Natural killer cell treated with Interleukin-12 subunit alpha and Interleukin-12 subunit beta and Interleukin-15 and Interleukin-18, amount 100 ng/mL, for 72 hours (primary cell): ENCODE data around the gene KLC1. TPM values are rescaled to one million over a fixed set of nuclear protein-coding genes. Genes with fewer than 3 reads are reported as not detected.
"Not testable (repeated sequence)": the region's sequence is repeated elsewhere in the genome, so short reads cannot be mapped to it uniquely, and the experiment has no call there.

ENCODE experiments used
- ATAC-seq, 2 donors: fragments of 150-1000 bp; cut with Tn5 transposase in 1 of 2; sonication (Bioruptor Pico), chemical (Tn5 transposase) in 1 of 2; 2 replicates each; pipeline ENCODE4 v1.10.0; 2021
- DNase-seq: peaks from one replicate; pipeline ENCODE4 v3.0.0; 2022; ENCODE audit warnings: low spot score
- H3K27ac Mint-ChIP-seq, 2 donors: 1 replicate in 1 of 2; 2 replicates in 1 of 2; pipeline ENCODE4 v1.8.0; 2022; ENCODE audit warnings: mixed read lengths in 2 of 2, mild to moderate bottlenecking in 1 of 2, moderate library complexity in 1 of 2
- H3K27me3 Mint-ChIP-seq, 2 donors: 1 replicate in 1 of 2; 2 replicates in 1 of 2; pipeline ENCODE4 v1.8.0; 2022; ENCODE audit warnings: mixed read lengths in 2 of 2
- H3K36me3 Mint-ChIP-seq: one replicate; pipeline ENCODE4 v1.8.0; 2022; ENCODE audit warnings: mixed read lengths
- H3K4me1 Mint-ChIP-seq, 2 donors: 1 replicate in 1 of 2; 2 replicates in 1 of 2; pipeline ENCODE4 v1.8.0; 2022; ENCODE audit warnings: low read depth in 2 of 2, mixed read lengths in 2 of 2, mild to moderate bottlenecking in 1 of 2
- H3K4me3 Mint-ChIP-seq: one replicate; pipeline ENCODE4 v1.8.0; 2022; ENCODE audit warnings: mixed read lengths
- H3K9me3 Mint-ChIP-seq: 2 replicates; pipeline ENCODE4 v1.8.0; 2022; ENCODE audit warnings: mixed read lengths
- total RNA-seq, 2 donors: library from RNA; stranded (reverse); gene quantifications; one replicate each; pipeline ENCODE4 v1.2.3, GENCODE V29; 2022

Gene KLC1
- total RNA-seq, 2 donors from 2014 or later = 150 to 189 TPM

- Mint-ChIP-seq H3K27me3 (no peaks in the 10 kb centered on the region), H3K4me3 (peak overlapping the region; percentile 85), H3K4me1 (peaks cover 28 to 31% of the 10 kb centered on the region in 2 donors), H3K27ac (peak overlapping the region in 1 of 2 donors; percentile 73), H3K9me3 (no peaks in the 10 kb centered on the region), H3K36me3 (no peaks in the 10 kb centered on the region)
- ATAC-seq (peak; percentile 70 to 74), DNase-seq (peak; percentile 72)
Observed at GRCh38 chr14:103629503-103630121, 601 bp downstream of the KLC1 start.

GRCh38 chr14:103630364-103631108 is 1.5 kb downstream of the KLC1 start:
- DNase-seq = no peak
- Mint-ChIP-seq H3K36me3 (no peaks in the 10 kb centered on the region), H3K4me3 (peak overlapping the region; percentile 85), H3K9me3 (no peaks in the 10 kb centered on the region), H3K27ac (peak overlapping the region in 1 of 2 donors; percentile 73), H3K4me1 (peaks cover 30 to 32% of the 10 kb centered on the region in 2 donors), H3K27me3 (no peaks in the 10 kb centered on the region)
- no peak for ATAC-seq

GRCh38 chr14:103633391-103633790 is 4.4 kb downstream of the KLC1 start:
- H3K4me3 Mint-ChIP-seq = no peak overlapping the region
- no peaks in the 10 kb centered on the region for H3K27me3 Mint-ChIP-seq
- ATAC-seq (no peak), DNase-seq (no peak)
- H3K36me3 Mint-ChIP-seq = no peaks in the 10 kb centered on the region
- H3K9me3 Mint-ChIP-seq = no peaks in the 10 kb centered on the region
- H3K27ac Mint-ChIP-seq = no peak overlapping the region
- peaks cover 37 to 45% of the 10 kb centered on the region in 2 donors for H3K4me1 Mint-ChIP-seq

GRCh38 chr14:103634156-103634555 is 5.1 kb downstream of the KLC1 start:
- ATAC-seq = no peak
- peaks cover 41 to 49% of the 10 kb centered on the region in 2 donors for H3K4me1 Mint-ChIP-seq
- peak overlapping the region; percentile 22 for H3K4me3 Mint-ChIP-seq
- H3K9me3 Mint-ChIP-seq = no peaks in the 10 kb centered on the region
- no peak overlapping the region for H3K27ac Mint-ChIP-seq
- no peaks in the 10 kb centered on the region for H3K36me3 Mint-ChIP-seq
- no peaks in the 10 kb centered on the region for H3K27me3 Mint-ChIP-seq
- no peak for DNase-seq

- H3K9me3 Mint-ChIP-seq = no peaks in the 10 kb centered on the region
- H3K27ac Mint-ChIP-seq = peak overlapping the region in 1 of 2 donors; percentile 51
- DNase-seq = no peak
- peak; percentile 63 to 68 for ATAC-seq
- no peaks in the 10 kb centered on the region for H3K27me3 Mint-ChIP-seq
- H3K36me3 Mint-ChIP-seq = no peaks in the 10 kb centered on the region
- no peak overlapping the region for H3K4me3 Mint-ChIP-seq
- peaks cover 39 to 41% of the 10 kb centered on the region in 2 donors for H3K4me1 Mint-ChIP-seq
Observed at GRCh38 chr14:103638594-103638993, 9.6 kb downstream of the KLC1 start.

GRCh38 chr14:103641161-103641560 is 12.2 kb downstream of the KLC1 start:
- H3K9me3 Mint-ChIP-seq = no peaks in the 10 kb centered on the region
- ATAC-seq (no peak), DNase-seq (no peak)
- no peak overlapping the region for H3K27ac Mint-ChIP-seq
- peaks cover 22 to 29% of the 10 kb centered on the region in 2 donors for H3K4me1 Mint-ChIP-seq
- H3K4me3 Mint-ChIP-seq = no peak overlapping the region
- no peaks in the 10 kb centered on the region for H3K27me3 Mint-ChIP-seq
- H3K36me3 Mint-ChIP-seq = no peaks in the 10 kb centered on the region

- H3K9me3 Mint-ChIP-seq = no peaks in the 10 kb centered on the region
- no peak overlapping the region for H3K4me3 Mint-ChIP-seq
- no peaks in the 10 kb centered on the region for H3K27me3 Mint-ChIP-seq
- H3K27ac Mint-ChIP-seq = no peak overlapping the region
- DNase-seq (no peak), ATAC-seq (no peak)
- H3K36me3 Mint-ChIP-seq = no peaks in the 10 kb centered on the region
- H3K4me1 Mint-ChIP-seq = peaks cover 6 to 22% of the 10 kb centered on the region in 2 donors
Observed at GRCh38 chr14:103646189-103646588, 17.2 kb downstream of the KLC1 start.

- Mint-ChIP-seq H3K4me3 (no peak overlapping the region), H3K9me3 (no peaks in the 10 kb centered on the region), H3K27ac (no peak overlapping the region), H3K36me3 (no peaks in the 10 kb centered on the region), H3K27me3 (no peaks in the 10 kb centered on the region), H3K4me1 (peaks cover 11 to 29% of the 10 kb centered on the region in 2 donors)
- no peak for DNase-seq
- no peak for ATAC-seq
Observed at GRCh38 chr14:103649001-103649400, 20.0 kb downstream of the KLC1 start.

GRCh38 chr14:103650213-103650612 is 21.2 kb downstream of the KLC1 start:
- no peaks in the 10 kb centered on the region for H3K9me3 Mint-ChIP-seq
- DNase-seq = no peak
- H3K4me3 Mint-ChIP-seq = no peak overlapping the region
- H3K36me3 Mint-ChIP-seq = peaks cover 8% of the 10 kb centered on the region
- no peaks in the 10 kb centered on the region for H3K27me3 Mint-ChIP-seq
- ATAC-seq = no peak
- H3K4me1 Mint-ChIP-seq = peaks cover 7 to 34% of the 10 kb centered on the region in 2 donors
- no peak overlapping the region for H3K27ac Mint-ChIP-seq

GRCh38 chr14:103651585-103651984 is 22.6 kb downstream of the KLC1 start:
- DNase-seq (no peak), ATAC-seq (no peak)
- peaks cover 11% of the 10 kb centered on the region for H3K36me3 Mint-ChIP-seq
- H3K4me3 Mint-ChIP-seq = no peak overlapping the region
- peak overlapping the region in 1 of 2 donors; percentile 14 for H3K27ac Mint-ChIP-seq
- H3K9me3 Mint-ChIP-seq = no peaks in the 10 kb centered on the region
- H3K4me1 Mint-ChIP-seq = peaks cover 9 to 31% of the 10 kb centered on the region in 2 donors
- H3K27me3 Mint-ChIP-seq = no peaks in the 10 kb centered on the region

- Mint-ChIP-seq H3K4me1 (peaks cover 10 to 28% of the 10 kb centered on the region in 2 donors), H3K36me3 (peaks cover 12% of the 10 kb centered on the region), H3K27ac (no peak overlapping the region), H3K4me3 (no peak overlapping the region), H3K9me3 (no peaks in the 10 kb centered on the region), H3K27me3 (no peaks in the 10 kb centered on the region)
- ATAC-seq = no peak
- DNase-seq = no peak
Observed at GRCh38 chr14:103652806-103653205, 23.8 kb downstream of the KLC1 start.

- H3K4me3 Mint-ChIP-seq, H3K27me3 Mint-ChIP-seq, H3K9me3 Mint-ChIP-seq, DNase-seq, ATAC-seq: not testable (repeated sequence)
- H3K36me3 Mint-ChIP-seq = peaks cover 12% of the 10 kb centered on the region
- peak overlapping the region; percentile 9 to 88 for H3K27ac Mint-ChIP-seq
- H3K4me1 Mint-ChIP-seq = peaks cover 10 to 31% of the 10 kb centered on the region in 2 donors
Observed at GRCh38 chr14:103653336-103653735, 24.3 kb downstream of the KLC1 start.

GRCh38 chr14:103653805-103654204 is 24.8 kb downstream of the KLC1 start:
- no peaks in the 10 kb centered on the region for H3K9me3 Mint-ChIP-seq
- no peak for DNase-seq
- peak overlapping the region; percentile 9 to 88 for H3K27ac Mint-ChIP-seq
- H3K27me3 Mint-ChIP-seq = no peaks in the 10 kb centered on the region
- H3K4me3 Mint-ChIP-seq = no peak overlapping the region
- peak in 1 of 2 donors; percentile 64 for ATAC-seq
- peaks cover 12% of the 10 kb centered on the region for H3K36me3 Mint-ChIP-seq
- peaks cover 10 to 31% of the 10 kb centered on the region in 2 donors for H3K4me1 Mint-ChIP-seq

GRCh38 chr14:103654619-103655018 is 25.6 kb downstream of the KLC1 start:
- H3K4me1 Mint-ChIP-seq = peaks cover 10 to 31% of the 10 kb centered on the region in 2 donors
- DNase-seq = no peak
- H3K9me3 Mint-ChIP-seq = no peaks in the 10 kb centered on the region
- no peak overlapping the region for H3K4me3 Mint-ChIP-seq
- H3K27me3 Mint-ChIP-seq = no peaks in the 10 kb centered on the region
- peaks cover 13% of the 10 kb centered on the region for H3K36me3 Mint-ChIP-seq
- peak overlapping the region; percentile 9 to 88 for H3K27ac Mint-ChIP-seq
- ATAC-seq = no peak
